K562 (cell line): ENCODE measurements around the gene TSPYL6. TPM values are rescaled to one million over a fixed set of nuclear protein-coding genes. Genes with fewer than 3 reads are reported as not detected.

Experiments used
- ATAC-seq: fragments of 200-7000 bp; cut with Tn5 transposase; 3 replicates; pipeline ENCODE4 v1.9.1; 2020; ENCODE audit warnings: moderate library complexity
- BruUV-seq: library from RNA; stranded (reverse); fragments of 400-500 nt; replicated peaks from 2 replicates; lab custom pipeline; 2021; lab: Mats Ljungman, UMichigan
- CTCF ChIA-PET: fragments of 300-600 bp; formaldehyde crosslinking; extraction: SDS; loops from one replicate; lab custom pipeline; 2021; ENCODE audit warnings: low intra/inter-chr PET ratio; lab: Yijun Ruan, JAX
- POLR2A ChIA-PET: fragments of 300-600, 350-650 bp; sonication (Branson Sonifier 250); formaldehyde crosslinking; extraction: SDS; loops from one replicate; lab custom pipeline; 2021; ENCODE audit warnings: antibody characterized with exemption, inconsistent platforms; lab: Yijun Ruan, JAX
- DNase-seq, 4 experiments: peaks; one replicate each; pipeline versions ENCODE4 v3.0.0 to v3.0.0-alpha.2; 2011 to 2018; ENCODE audit warnings: low spot score in 3 of 4, mixed read lengths in 3 of 4; ENCODE audit errors: extremely low read depth in 1 of 4
- FAIRE-seq: peaks from 2 replicates; lab custom pipeline; 2011; peaks lifted over from hg19 to GRCh38; lab: Jason Lieb, UNC
- H2AFZ ChIP-seq: 2 replicates; pipeline ENCODE4 v1.6.0; 2011; ENCODE audit warnings: low read depth, low read length, control low read depth, inconsistent platforms
- H3K27ac ChIP-seq: fragments of 200-600 bp; 3 replicates; pipeline ENCODE4 v1.8.0; 2011; ENCODE audit warnings: low read depth, mild to moderate bottlenecking, control low read depth, inconsistent platforms, low read length, moderate library complexity, mixed read lengths; ENCODE audit errors: extremely low read depth
- H3K27me3 ChIP-seq, 2 experiments: fragments of 300-600 bp in 1 of 2; 2 replicates in 1 of 2; 3 replicates in 1 of 2; pipeline versions ENCODE4 v1.6.0 to v1.8.0; 2011; ENCODE audit warnings: inconsistent platforms in 2 of 2, low read length in 2 of 2, mild to moderate bottlenecking in 1 of 2, mixed read lengths in 1 of 2, moderate library complexity in 1 of 2; ENCODE audit not compliant: control insufficient read depth in 2 of 2, insufficient read depth in 2 of 2
- H3K36me3 ChIP-seq: fragments of 300-600 bp; 3 replicates; pipeline ENCODE4 v1.8.0; 2011; ENCODE audit warnings: mild to moderate bottlenecking, low read length, inconsistent platforms; ENCODE audit not compliant: control insufficient read depth, insufficient read depth
- H3K4me1 ChIP-seq, 2 experiments: fragments of 200-600 bp in 1 of 2; replicated peaks in 1 of 2; 2 replicates in 1 of 2; 3 replicates in 1 of 2; pipeline versions ENCODE4 v1.5.1 to v1.8.0; 2011; ENCODE audit warnings: inconsistent platforms in 2 of 2, low read length in 2 of 2, mild to moderate bottlenecking in 1 of 2, mixed read lengths in 1 of 2, moderate library complexity in 1 of 2; ENCODE audit not compliant: control insufficient read depth in 2 of 2, insufficient read depth in 2 of 2
- H3K4me2 ChIP-seq: 2 replicates; pipeline ENCODE4 v1.6.1; 2011; ENCODE audit warnings: low read length, control low read depth, inconsistent platforms, mixed read lengths; ENCODE audit not compliant: insufficient read depth
- H3K4me3 ChIP-seq: fragments of 200-600 bp; sonication (generic), shearing (Covaris generic); 2 replicates; pipeline ENCODE4 v1.5.1; 2016; ENCODE audit warnings: control low read depth, inconsistent platforms
- H3K79me2 ChIP-seq: fragments of 200-600 bp; 3 replicates; pipeline ENCODE4 v1.8.0; 2011; ENCODE audit warnings: low read length, inconsistent platforms; ENCODE audit not compliant: control insufficient read depth, insufficient read depth
- H3K9ac ChIP-seq, 2 experiments: 2 replicates each; pipeline versions ENCODE4 v1.6.0 to v1.6.1; 2011; ENCODE audit warnings: low read depth in 2 of 2, low read length in 2 of 2, control low read depth in 1 of 2, inconsistent platforms in 1 of 2, mild to moderate bottlenecking in 1 of 2, mixed read lengths in 1 of 2; ENCODE audit not compliant: insufficient read depth in 1 of 2
- H3K9me1 ChIP-seq: one replicate; pipeline ENCODE4 v1.6.0; 2011; ENCODE audit warnings: inconsistent platforms, mild to moderate bottlenecking, low read length, moderate library complexity; ENCODE audit not compliant: control insufficient read depth, insufficient read depth
- H3K9me3 ChIP-seq: replicated peaks from 2 replicates; pipeline ENCODE4 v1.5.1; 2011; ENCODE audit warnings: low read depth, low read length, inconsistent platforms; ENCODE audit not compliant: control insufficient read depth, insufficient read depth
- H4K20me1 ChIP-seq: replicated peaks from 2 replicates; pipeline ENCODE4 v1.6.1; 2011; ENCODE audit warnings: low read length, inconsistent platforms, mixed read lengths; ENCODE audit not compliant: control insufficient read depth, insufficient read depth
- FOSL1 ChIP-seq: fragments of 200-800 bp; sonication (Bioruptor generic); conservative IDR thresholded peaks from 2 replicates; pipeline ENCODE4 v1.6.1; 2016; ENCODE audit warnings: missing genetic modification characterization, missing compliant biosample characterization
- FOXJ2 ChIP-seq: fragments of 200-800 bp; sonication (Bioruptor generic); IDR thresholded peaks from 2 replicates; pipeline ENCODE4 v1.6.1; 2016; ENCODE audit warnings: missing genetic modification characterization, missing compliant biosample characterization
- MEIS2 ChIP-seq: fragments of 450-650 bp; IDR thresholded peaks from 2 replicates; pipeline ENCODE4 v1.6.1; 2014; ENCODE audit warnings: mild to moderate bottlenecking; ENCODE audit not compliant: partially characterized antibody
- NR2C1 ChIP-seq, 2 experiments: fragments of 450-650 bp; IDR thresholded peaks; 2 replicates each; pipeline ENCODE4 v1.6.1; 2017; ENCODE audit warnings: mild to moderate bottlenecking in 2 of 2, antibody characterized with exemption in 1 of 2, inconsistent platforms in 1 of 2, missing compliant biosample characterization in 1 of 2, missing genetic modification characterization in 1 of 2
- SOX6 ChIP-seq: fragments of 450-650 bp; IDR thresholded peaks from 2 replicates; pipeline ENCODE4 v1.6.1; 2014; ENCODE audit warnings: mild to moderate bottlenecking
- ZFP36 ChIP-seq: fragments of 150-350 bp; IDR thresholded peaks from 2 replicates; pipeline ENCODE4 v1.6.1; 2018; ENCODE audit warnings: low read length, low read depth; ENCODE audit not compliant: partially characterized antibody
- ZNF143 ChIP-seq: sonication (generic); formaldehyde crosslinking; IDR thresholded peaks from 2 replicates; pipeline ENCODE4 v1.9.0; 2022; ENCODE audit warnings: mild to moderate bottlenecking, missing genetic modification reagents
- ZNF263 ChIP-seq: sonication (generic); formaldehyde crosslinking; IDR thresholded peaks from 2 replicates; pipeline ENCODE4 v1.8.0; 2022; ENCODE audit warnings: mild to moderate bottlenecking, missing genetic modification reagents, borderline replicate concordance
- WGBS: fragments of 100-300 bp; shearing (Covaris generic); methylation state at CpG from one replicate; pipeline ENCODE4 v1.1.6; 2016; ENCODE audit warnings: low coverage, mixed read lengths; ENCODE audit not compliant: insufficient coverage; ENCODE audit errors: missing lambda C conversion rate; 5-methylcytosine and 5-hydroxymethylcytosine counted together
- in situ Hi-C: fragments of 300-500 bp; cut with MboI; formaldehyde crosslinking; loops from 4 replicates; pipeline ENCODE4 v1.15.0; 2018; ENCODE audit warnings: inconsistent platforms, mixed read lengths
- intact Hi-C: fragments of 100-400 bp; cut with micrococcal nuclease; formaldehyde crosslinking; loops from 2 replicates; pipeline ENCODE4 v1.14.2; 2022
- polyA plus RNA-seq, 8 experiments: library from polyadenylated mRNA; depleted of rRNA in 4 of 8; stranded (reverse) in 5 of 8; unstranded in 3 of 8; fragments of >200 nt; fragmentation: Nextera tagmentation in 2 of 8; fragmentation: Illumina TruSeq in 1 of 8; extraction: Ambion mirVana in 2 of 8; extraction: Trizol in 1 of 8; gene quantifications; 2 replicates each; pipeline versions ENCODE4 v1.2.1 to v1.2.3, GENCODE V29; 2011 to 2014; ENCODE audit warnings: inconsistent platforms in 1 of 8, missing spikeins in 1 of 8
- total RNA-seq, 7 experiments: library from RNA; depleted of rRNA in 6 of 7; stranded (reverse); fragments of >200 nt in 6 of 7; fragmentation: Illumina TruSeq in 2 of 7; extraction: Trizol in 2 of 7; gene quantifications; 2 replicates each; pipeline versions ENCODE4 v1.2.1 to v1.2.3, GENCODE V29; 2011 to 2021; ENCODE audit warnings: low replicate concordance in 1 of 7

The TSPYL6 gene
- total and polyA plus RNA-seq, 9 of the 15 experiments (the other 6 are each of a cell fraction or from before 2014, with no cell fraction given): 1.5 to 10.1 (median 7.6) TPM

DNA sequence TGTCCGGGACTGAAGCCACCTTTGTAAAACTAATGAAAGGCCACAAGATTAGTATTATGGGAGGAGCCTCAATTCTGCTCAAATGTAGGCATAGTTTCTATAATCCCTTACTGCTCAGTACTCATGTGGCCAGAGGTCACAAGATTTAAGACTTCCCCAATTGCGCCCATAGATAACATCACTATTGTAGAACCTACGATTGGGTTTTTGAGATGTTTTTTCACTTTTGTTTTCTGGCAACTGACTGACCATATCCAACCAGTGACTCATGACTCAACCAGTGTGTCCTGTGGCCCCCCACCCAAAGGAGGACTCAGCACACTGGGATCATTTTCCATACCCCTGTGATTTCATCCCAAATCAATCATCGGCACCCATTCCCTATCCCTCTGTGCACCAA, 15.2 kb upstream of the TSPYL6 start:
- no peaks in the 10 kb centered on the region for H3K27me3 ChIP-seq
- H3K9ac ChIP-seq: no peak overlapping the region
- in situ Hi-C loops (no loop called here), intact Hi-C loops (no loop called here)
- H3K9me3 ChIP-seq: no peaks in the 10 kb centered on the region
- H3K79me2 ChIP-seq: no peaks in the 10 kb centered on the region
- DNase-seq (no peak), ATAC-seq (no peak), FAIRE-seq (no peak)
- no peaks in the 10 kb centered on the region for H4K20me1 ChIP-seq
- H3K9me1 ChIP-seq: no peaks in the 10 kb centered on the region
- H3K27ac ChIP-seq: no peak overlapping the region
- WGBS: 9% methylated on average over 4 of the region's 4 CpGs
- H3K36me3 ChIP-seq: no peaks in the 10 kb centered on the region
- TF ChIP-seq ZFP36: no peak
- TF ChIP-seq ZNF143: no peak
- TF ChIP-seq FOXJ2 (tag): 0 out of 2 replicates have a peak, but pooled peaks have one; percentile 34
- no peak for TF ChIP-seq ZNF263 (CRISPR knock-in tag)
- TF ChIP-seq MEIS2: peak; percentile 33
- TF ChIP-seq FOSL1 (tag): peak; percentile 64
- no peak for TF ChIP-seq NR2C1 (IDR thresholded peaks at IDR 0.05)
- TF ChIP-seq NR2C1 (tag; IDR thresholded peaks at IDR 0.05): 0 out of 2 replicates have a peak, but pooled peaks have one; percentile 39
- peak; percentile 70; the same call in 1 of the 2 replicates for TF ChIP-seq SOX6
- H2AFZ ChIP-seq: no peak overlapping the region
- H3K4me1 ChIP-seq: no peaks in the 10 kb centered on the region
- no TSS peak for BruUV-seq
- no peak overlapping the region for H3K4me2 ChIP-seq
- ChIA-PET CTCF (no interaction called here), POLR2A (no interaction called here)
- H3K4me3 ChIP-seq: no peak overlapping the region
